AG04450 (cell line): ENCODE measurements around the gene ZEB2. TPM values are rescaled to one million over a fixed set of nuclear protein-coding genes. Genes with fewer than 3 reads are reported as not detected.

ENCODE experiments used
- CTCF ChIA-PET: fragments of 300-600, 350-600 bp; formaldehyde crosslinking; extraction: SDS; loops from one replicate; lab custom pipeline; 2022; ENCODE audit warnings: antibody characterized with exemption, inconsistent platforms; lab: Charles Lee
- POLR2A ChIA-PET: fragments of 350-600 bp; formaldehyde crosslinking; extraction: SDS; loops from one replicate; lab custom pipeline; 2021; ENCODE audit warnings: antibody characterized with exemption, inconsistent platforms; lab: Yijun Ruan, JAX
- DNase-seq: peaks from one replicate; pipeline ENCODE4 v3.0.0-alpha.2; 2011; ENCODE audit warnings: low read depth, low spot score
- H3K27ac ChIP-seq: one replicate; pipeline ENCODE4 v1.5.1; 2012; ENCODE audit warnings: low read depth, low read length, control low read depth
- H3K27me3 ChIP-seq: one replicate; pipeline ENCODE4 v1.6.0; 2012; ENCODE audit warnings: low read length; ENCODE audit not compliant: control insufficient read depth, insufficient read depth
- H3K4me3 ChIP-seq: 2 replicates; pipeline ENCODE4 v1.5.1; 2011; ENCODE audit warnings: mild to moderate bottlenecking, low read depth, low read length, control low read depth
- H3K9me3 ChIP-seq: 2 replicates; pipeline ENCODE4 v1.5.1; 2012; ENCODE audit warnings: low read length; ENCODE audit not compliant: control insufficient read depth, insufficient read depth
- polyA plus RNA-seq: library from polyadenylated mRNA; depleted of rRNA; stranded (reverse); fragments of >200 nt; gene quantifications from 2 replicates; pipeline ENCODE4 v1.2.3, GENCODE V29; 2011
- TF ChIP-seq, protein P1 (sequence below): IDR thresholded peaks from 2 replicates; pipeline ENCODE4 v1.5.1; 2011; ENCODE audit warnings: low read depth, low read length, control low read depth, inconsistent platforms

ZEB2 gene
- polyA plus RNA-seq, 1 experiment: 41.7 TPM

DNA sequence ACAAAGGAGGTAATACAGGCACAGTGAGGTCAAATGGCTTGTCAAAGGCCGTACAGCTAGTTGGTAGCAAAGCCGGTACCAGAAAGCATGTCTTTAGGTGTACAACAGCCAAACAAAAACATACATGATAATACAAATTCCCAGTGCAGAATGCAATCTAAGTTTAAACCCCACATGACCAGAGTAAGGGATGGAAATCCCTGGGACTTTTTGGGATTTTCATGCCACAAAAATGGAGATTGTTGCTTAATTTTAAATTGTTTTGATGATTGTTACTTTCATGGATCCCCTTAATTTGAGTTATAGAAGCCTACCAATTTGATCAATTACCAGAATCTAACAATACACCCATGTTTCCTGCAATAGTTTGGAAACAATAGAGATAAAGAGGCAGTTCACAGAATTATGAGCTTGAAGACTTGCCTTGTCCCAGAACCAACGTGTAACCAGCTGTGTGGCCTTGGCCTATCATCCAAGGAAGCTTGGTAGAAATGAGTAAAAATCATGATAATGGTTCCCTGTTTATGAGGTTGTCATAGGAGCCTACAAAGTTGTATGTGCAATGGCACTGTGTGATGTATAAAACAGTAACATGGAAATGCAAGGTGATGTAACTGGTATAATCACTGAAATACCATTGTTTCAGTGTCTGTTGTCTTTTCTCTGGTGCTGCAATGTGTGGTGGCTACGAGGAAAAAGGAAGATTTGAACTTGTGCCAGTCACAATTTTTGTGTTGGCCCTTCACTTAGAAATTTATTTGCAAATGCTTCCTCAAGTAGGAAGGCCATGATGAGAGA lies 85.3 kb downstream of the ZEB2 start:
- TF ChIP-seq, protein P1, sequence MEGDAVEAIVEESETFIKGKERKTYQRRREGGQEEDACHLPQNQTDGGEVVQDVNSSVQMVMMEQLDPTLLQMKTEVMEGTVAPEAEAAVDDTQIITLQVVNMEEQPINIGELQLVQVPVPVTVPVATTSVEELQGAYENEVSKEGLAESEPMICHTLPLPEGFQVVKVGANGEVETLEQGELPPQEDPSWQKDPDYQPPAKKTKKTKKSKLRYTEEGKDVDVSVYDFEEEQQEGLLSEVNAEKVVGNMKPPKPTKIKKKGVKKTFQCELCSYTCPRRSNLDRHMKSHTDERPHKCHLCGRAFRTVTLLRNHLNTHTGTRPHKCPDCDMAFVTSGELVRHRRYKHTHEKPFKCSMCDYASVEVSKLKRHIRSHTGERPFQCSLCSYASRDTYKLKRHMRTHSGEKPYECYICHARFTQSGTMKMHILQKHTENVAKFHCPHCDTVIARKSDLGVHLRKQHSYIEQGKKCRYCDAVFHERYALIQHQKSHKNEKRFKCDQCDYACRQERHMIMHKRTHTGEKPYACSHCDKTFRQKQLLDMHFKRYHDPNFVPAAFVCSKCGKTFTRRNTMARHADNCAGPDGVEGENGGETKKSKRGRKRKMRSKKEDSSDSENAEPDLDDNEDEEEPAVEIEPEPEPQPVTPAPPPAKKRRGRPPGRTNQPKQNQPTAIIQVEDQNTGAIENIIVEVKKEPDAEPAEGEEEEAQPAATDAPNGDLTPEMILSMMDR: no peak

DNA sequence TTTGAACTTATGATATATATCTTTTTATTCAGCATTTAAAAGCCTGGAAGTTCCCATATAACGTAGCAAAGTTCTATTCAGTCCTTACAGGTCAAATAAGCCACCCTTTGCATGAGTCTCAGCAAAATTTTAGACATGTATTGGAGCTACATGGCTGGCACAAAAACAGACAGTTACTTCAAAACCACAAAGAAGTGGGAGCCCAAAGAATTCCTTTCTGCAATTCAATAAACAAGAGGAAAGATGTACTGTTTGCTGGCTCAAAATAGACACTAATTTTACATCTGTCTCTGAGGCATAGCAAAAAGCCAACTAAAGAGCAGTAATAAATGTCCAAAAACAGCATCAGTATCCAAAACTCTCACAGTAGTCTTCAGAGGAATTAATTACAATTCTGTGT lies 87.0 kb downstream of the ZEB2 start:
- ChIA-PET POLR2A (no interaction called here), CTCF (no interaction called here)
- H3K27ac ChIP-seq: no peak overlapping the region
- DNase-seq: no peak
- H3K27me3 ChIP-seq: no peaks in the 10 kb centered on the region
- H3K4me3 ChIP-seq: no peak overlapping the region
- TF ChIP-seq, protein P1: no peak
- no peaks in the 10 kb centered on the region for H3K9me3 ChIP-seq

More for the DNA sequence above, 85.3 kb downstream of the ZEB2 start:
- Histone ChIP-seq H3K27me3 (no peaks in the 10 kb centered on the region), H3K4me3 (no peak overlapping the region), H3K9me3 (no peaks in the 10 kb centered on the region), H3K27ac (no peak overlapping the region)
- ChIA-PET POLR2A (no interaction called here), CTCF (no interaction called here)
- no peak for DNase-seq

DNA sequence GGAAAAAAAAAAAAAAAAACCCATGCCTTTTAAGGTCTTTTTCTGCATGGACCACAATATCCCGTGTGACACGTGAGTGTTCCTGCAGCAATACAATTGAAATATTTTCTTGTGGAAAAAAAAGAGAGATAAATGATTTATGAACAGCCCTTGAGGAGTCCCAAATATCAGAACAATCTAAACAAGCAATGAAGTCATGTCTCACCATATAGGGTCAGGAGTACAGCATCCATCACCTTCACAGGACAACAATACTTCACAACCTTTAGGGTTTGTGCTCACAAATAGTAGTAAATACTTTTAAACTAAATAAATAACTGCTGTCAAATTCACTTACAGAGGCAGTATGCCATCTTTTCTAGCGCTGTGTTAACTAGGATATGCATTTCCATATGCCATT lies 87.9 kb downstream of the ZEB2 start:
- TF ChIP-seq, protein P1: no peak
- ChIA-PET CTCF (interaction anchor here (0.7 kb wide), 1 partner anchor 23 kb away, joined by 4 read pairs; no protein-coding TSS in a partner anchor), POLR2A (interaction anchor here (0.7 kb wide), 1 partner anchor 1496 kb away, joined by 3 read pairs; no protein-coding TSS in a partner anchor)
- Histone ChIP-seq H3K27ac (no peak overlapping the region), H3K9me3 (no peaks in the 10 kb centered on the region), H3K4me3 (no peak overlapping the region), H3K27me3 (no peaks in the 10 kb centered on the region)
- no peak for DNase-seq

DNA sequence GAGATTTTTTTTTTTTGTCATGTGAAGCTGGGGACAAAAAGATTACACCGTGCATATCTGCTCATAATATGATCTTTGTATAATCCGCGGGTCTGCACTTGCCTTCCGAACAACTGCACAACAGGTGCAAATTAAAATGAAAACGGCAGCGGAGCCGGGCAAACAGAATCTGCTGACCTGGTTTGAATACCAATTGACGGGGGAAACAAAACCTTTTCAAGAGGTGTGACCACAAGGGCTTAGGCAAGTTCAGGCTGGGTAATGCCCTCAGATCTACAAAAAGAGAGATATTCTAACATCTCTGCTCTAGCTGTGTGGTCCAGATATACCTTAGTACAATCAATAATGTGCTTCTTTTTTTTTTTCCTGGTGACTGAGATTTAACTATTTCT lies 88.5 kb downstream of the ZEB2 start:
- ChIA-PET CTCF (interaction anchor here (0.7 kb wide), 1 partner anchor 22 kb away, joined by 4 read pairs; no protein-coding TSS in a partner anchor), POLR2A (interaction anchor here (0.7 kb wide), 1 partner anchor 1496 kb away, joined by 3 read pairs; no protein-coding TSS in a partner anchor)
- no peak overlapping the region for H3K4me3 ChIP-seq

More for the DNA sequence above, 88.5 kb downstream of the ZEB2 start:
- no peak overlapping the region for H3K27ac ChIP-seq
- TF ChIP-seq, protein P1: no peak
- H3K9me3 ChIP-seq: no peaks in the 10 kb centered on the region
- no peak for DNase-seq
- no peaks in the 10 kb centered on the region for H3K27me3 ChIP-seq
